DOHH2 (cell line): ENCODE results near the gene UCN3.
"Not testable (repeated sequence)": the region's sequence is repeated elsewhere in the genome, so short reads cannot be mapped to it uniquely, and the experiment has no call there.

ENCODE experiments used
- H3F3A ChIP-seq: fragments of 200-600 bp; sonication (generic), shearing (Covaris generic); 2 replicates; pipeline ENCODE4 v1.6.0; 2016; ENCODE audit warnings: antibody characterized with exemption, mild to moderate bottlenecking; ENCODE audit not compliant: control insufficient read depth, insufficient read depth
- H3K27ac ChIP-seq: fragments of 200-600 bp; sonication (generic); 2 replicates; pipeline ENCODE4 v1.5.1; 2014; ENCODE audit warnings: low read depth, mild to moderate bottlenecking, low read length, moderate library complexity
- H3K27me3 ChIP-seq: fragments of 200-600 bp; sonication (generic); 2 replicates; pipeline ENCODE4 v1.6.1; 2014; ENCODE audit warnings: mild to moderate bottlenecking, low read length, mixed read lengths; ENCODE audit not compliant: control insufficient read depth
- H3K36me3 ChIP-seq: fragments of 200-600 bp; sonication (generic); 2 replicates; pipeline ENCODE4 v1.6.1; 2014; ENCODE audit warnings: mild to moderate bottlenecking, low read length, moderate library complexity, mixed read lengths; ENCODE audit not compliant: control insufficient read depth
- H3K4me1 ChIP-seq: fragments of 200-600 bp; sonication (generic); 2 replicates; pipeline ENCODE4 v1.6.1; 2014; ENCODE audit warnings: mild to moderate bottlenecking, low read length, mixed read lengths; ENCODE audit not compliant: control insufficient read depth
- H3K4me2 ChIP-seq: fragments of 200-600 bp; sonication (generic); 2 replicates; pipeline ENCODE4 v1.6.0; 2014; ENCODE audit warnings: mild to moderate bottlenecking, low read length, moderate library complexity
- H3K4me3 ChIP-seq: fragments of 200-600 bp; sonication (generic); 2 replicates; pipeline ENCODE4 v1.5.1; 2014; ENCODE audit warnings: mild to moderate bottlenecking, low read length, mixed read lengths
- H3K79me2 ChIP-seq: fragments of 200-600 bp; sonication (generic); 2 replicates; pipeline ENCODE4 v1.6.1; 2014; ENCODE audit warnings: mild to moderate bottlenecking, low read length, mixed read lengths; ENCODE audit not compliant: control insufficient read depth
- H3K9me2 ChIP-seq: fragments of 200-600 bp; sonication (generic); replicated peaks from 2 replicates; pipeline ENCODE4 v1.6.1; 2014; ENCODE audit warnings: mild to moderate bottlenecking, low read length, mixed read lengths; ENCODE audit not compliant: control insufficient read depth
- H3K9me3 ChIP-seq: fragments of 200-600 bp; sonication (generic); 2 replicates; pipeline ENCODE4 v1.6.1; 2014; ENCODE audit warnings: antibody characterized with exemption, low read length, mixed read lengths; ENCODE audit not compliant: control insufficient read depth, insufficient read depth
- H4K20me1 ChIP-seq: fragments of 200-600 bp; sonication (generic); 2 replicates; pipeline ENCODE4 v1.6.0; 2014; ENCODE audit warnings: low read depth, mild to moderate bottlenecking, antibody characterized with exemption, low read length, moderate library complexity; ENCODE audit not compliant: control insufficient read depth, insufficient read depth
- CTCF ChIP-seq: fragments of 200-600 bp; sonication (generic); IDR thresholded peaks from one replicate; pipeline ENCODE4 v1.5.1; 2014; ENCODE audit warnings: antibody characterized with exemption, mild to moderate bottlenecking, low read depth, low read length; ENCODE audit not compliant: poor library complexity, severe bottlenecking
- EZH2phosphoT487 ChIP-seq: fragments of 200-600 bp; sonication (generic); IDR thresholded peaks from 2 replicates; pipeline ENCODE4 v1.6.1; 2017; ENCODE audit warnings: borderline replicate concordance, mild to moderate bottlenecking, antibody characterized with exemption, low read length, moderate library complexity, mixed read lengths

The UCN3 gene

DNA sequence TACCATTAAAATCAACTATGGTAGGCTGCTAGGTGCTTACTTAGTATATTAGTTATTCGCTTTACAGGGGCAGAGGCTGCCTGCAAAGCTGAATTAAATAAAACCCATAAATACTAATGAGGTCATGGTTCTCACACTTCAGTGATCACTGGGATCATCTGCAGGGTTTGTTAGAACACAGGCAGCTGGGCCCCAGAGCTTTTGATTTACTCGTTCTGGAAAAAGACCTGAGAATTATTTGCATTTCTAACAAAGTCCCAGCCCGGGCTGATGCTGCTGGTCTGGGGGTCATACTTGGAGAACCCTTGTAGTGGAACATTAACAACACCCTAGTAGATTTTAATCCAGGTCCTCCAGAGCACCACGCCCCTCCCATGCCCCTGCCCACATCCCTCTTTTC is 8.5 kb downstream of the UCN3 start:
- H3K79me2 ChIP-seq, result no peaks in the 10 kb centered on the region
- no peak overlapping the region for H3K4me3 ChIP-seq
- 0 out of 2 replicates have a peak, but pooled peaks cover 3% of the 10 kb centered on the region for H3K27me3 ChIP-seq
- H4K20me1 ChIP-seq, result no peaks in the 10 kb centered on the region
- peaks cover 18% of the 10 kb centered on the region for H3K9me3 ChIP-seq
- TF ChIP-seq CTCF (no peak), EZH2phosphoT487 (no peak)
- no peaks in the 10 kb centered on the region for H3K9me2 ChIP-seq
- no peaks in the 10 kb centered on the region for H3K4me1 ChIP-seq
- H3K36me3 ChIP-seq, result no peaks in the 10 kb centered on the region
- H3K4me2 ChIP-seq, result no peak overlapping the region
- peaks cover 12% of the 10 kb centered on the region for H3F3A ChIP-seq
- H3K27ac ChIP-seq, result no peak overlapping the region

- Histone ChIP-seq H3K27ac (no peak overlapping the region), H4K20me1 (no peaks in the 10 kb centered on the region)
Measured at GRCh38 chr10:5373891-5374611, 9.3 kb downstream of the UCN3 start.

GRCh38 chr10:5376450-5376849 is 11.7 kb downstream of the UCN3 start:
- H3K4me2 ChIP-seq, result no peak overlapping the region
- no peak for TF ChIP-seq CTCF
- TF ChIP-seq EZH2phosphoT487, result no peak
- no peaks in the 10 kb centered on the region for H3K4me1 ChIP-seq
- H3K27ac ChIP-seq, result no peak overlapping the region
- H3K36me3 ChIP-seq, result no peaks in the 10 kb centered on the region
- no peaks in the 10 kb centered on the region for H3F3A ChIP-seq
- H3K9me3 ChIP-seq, result peaks cover 9% of the 10 kb centered on the region; the same call in 1 of the 2 replicates
- 0 out of 2 replicates have a peak, but pooled peaks cover 3% of the 10 kb centered on the region for H3K27me3 ChIP-seq
- H3K79me2 ChIP-seq, result no peaks in the 10 kb centered on the region
- H3K9me2 ChIP-seq, result no peaks in the 10 kb centered on the region
- H3K4me3 ChIP-seq, result no peak overlapping the region
- no peaks in the 10 kb centered on the region for H4K20me1 ChIP-seq

More at GRCh38 chr10:5373891-5374611, 9.3 kb downstream of the UCN3 start:
- no peaks in the 10 kb centered on the region for H3K9me2 ChIP-seq
- H3K4me3 ChIP-seq, result no peak overlapping the region
- H3K27me3 ChIP-seq, result 0 out of 2 replicates have a peak, but pooled peaks cover 3% of the 10 kb centered on the region
- H3K4me2 ChIP-seq, result no peak overlapping the region
- peaks cover 18% of the 10 kb centered on the region for H3K9me3 ChIP-seq
- TF ChIP-seq CTCF (no peak), EZH2phosphoT487 (no peak)
- H3F3A ChIP-seq, result peaks cover 12% of the 10 kb centered on the region
- H3K36me3 ChIP-seq, result no peaks in the 10 kb centered on the region
- no peaks in the 10 kb centered on the region for H3K4me1 ChIP-seq
- H3K79me2 ChIP-seq, result no peaks in the 10 kb centered on the region

GRCh38 chr10:5379202-5379601 is 14.4 kb downstream of the UCN3 start:
- H3K79me2 ChIP-seq, H3K36me3 ChIP-seq, H3K27me3 ChIP-seq, H3K27ac ChIP-seq, H3K9me2 ChIP-seq, H4K20me1 ChIP-seq, H3F3A ChIP-seq, H3K4me2 ChIP-seq, H3K9me3 ChIP-seq, H3K4me3 ChIP-seq, H3K4me1 ChIP-seq: not testable (repeated sequence)

- H4K20me1 ChIP-seq, H3K4me1 ChIP-seq, H3K9me3 ChIP-seq, H3K4me3 ChIP-seq, H3K4me2 ChIP-seq, H3K27ac ChIP-seq, H3K36me3 ChIP-seq, H3K9me2 ChIP-seq, H3K27me3 ChIP-seq, H3F3A ChIP-seq, H3K79me2 ChIP-seq: not testable (repeated sequence)
Measured at GRCh38 chr10:5380395-5380794, 15.6 kb downstream of the UCN3 start.
